Hepatocyte (in vitro differentiated cells): ENCODE data around the gene DHRS7C. TPM values are rescaled to one million over a fixed set of nuclear protein-coding genes. Genes with fewer than 3 reads are reported as not detected.

Experiments used
- DNase-seq: peaks from one replicate; pipeline ENCODE4 v3.0.0-alpha.2; 2016; ENCODE audit warnings: low spot score
- H2AFZ ChIP-seq: fragments of 200-600 bp; sonication (generic); 2 replicates; pipeline ENCODE4 v1.6.0; 2016; ENCODE audit warnings: antibody characterized with exemption, mild to moderate bottlenecking
- H3K27ac ChIP-seq: fragments of 200-600 bp; sonication (generic); 2 replicates; pipeline ENCODE4 v1.5.1; 2016; ENCODE audit warnings: mild to moderate bottlenecking
- H3K27me3 ChIP-seq: fragments of 200-600 bp; sonication (generic); 2 replicates; pipeline ENCODE4 v1.6.1; 2016
- H3K36me3 ChIP-seq: fragments of 200-600 bp; sonication (generic); replicated peaks from 2 replicates; pipeline ENCODE4 v1.5.1; 2016; ENCODE audit warnings: low read depth; ENCODE audit not compliant: insufficient read depth
- H3K4me1 ChIP-seq: fragments of 200-600 bp; sonication (generic); 2 replicates; pipeline ENCODE4 v1.5.1; 2016; ENCODE audit warnings: mild to moderate bottlenecking, moderate library complexity; ENCODE audit not compliant: insufficient read depth
- H3K4me2 ChIP-seq: fragments of 200-600 bp; sonication (generic); 2 replicates; pipeline ENCODE4 v1.6.0; 2016
- H3K4me3 ChIP-seq: fragments of 200-600 bp; sonication (generic); 2 replicates; pipeline ENCODE4 v1.5.1; 2016; ENCODE audit warnings: mild to moderate bottlenecking
- H3K79me2 ChIP-seq: fragments of 200-600 bp; sonication (generic); 2 replicates; pipeline ENCODE4 v1.6.0; 2017; ENCODE audit warnings: mild to moderate bottlenecking
- H3K9me2 ChIP-seq: fragments of 200-600 bp; sonication (generic); replicated peaks from 2 replicates; pipeline ENCODE4 v1.6.0; 2017; ENCODE audit warnings: mild to moderate bottlenecking; ENCODE audit not compliant: insufficient read depth
- H3K9me3 ChIP-seq: fragments of 200-600 bp; sonication (generic); 2 replicates; pipeline ENCODE4 v1.5.1; 2016; ENCODE audit warnings: low read depth, mild to moderate bottlenecking
- H4K20me1 ChIP-seq: fragments of 200-600 bp; sonication (generic); 2 replicates; pipeline ENCODE4 v1.6.0; 2016; ENCODE audit warnings: mild to moderate bottlenecking; ENCODE audit not compliant: insufficient read depth, poor library complexity, severe bottlenecking
- CTCF ChIP-seq: fragments of 200-600 bp; sonication (generic); IDR thresholded peaks from 2 replicates; pipeline ENCODE4 v1.5.1; 2016; ENCODE audit warnings: antibody characterized with exemption, mild to moderate bottlenecking; ENCODE audit not compliant: poor library complexity
- EZH2 ChIP-seq: fragments of 200-600 bp; sonication (generic); IDR thresholded peaks from 2 replicates; pipeline ENCODE4 v1.6.1; 2016; ENCODE audit warnings: antibody characterized with exemption, mild to moderate bottlenecking, borderline replicate concordance
- EZH2phosphoT487 ChIP-seq: fragments of 200-600 bp; sonication (generic); IDR thresholded peaks from one replicate; pipeline ENCODE4 v1.6.1; 2018; ENCODE audit warnings: antibody characterized with exemption, mild to moderate bottlenecking, low read depth, moderate library complexity; ENCODE audit not compliant: unreplicated experiment, severe bottlenecking
- WGBS: methylation state at CpG from one replicate; pipeline ENCODE4 v1.1.6; 2016; ENCODE audit warnings: low lambda C conversion rate; ENCODE audit errors: missing lambda C conversion rate; 5-methylcytosine and 5-hydroxymethylcytosine counted together
- polyA plus RNA-seq: library from polyadenylated mRNA; unstranded; fragments of >200 nt; fragmentation: Nextera tagmentation; extraction: Ambion mirVana; gene quantifications from 2 replicates; pipeline ENCODE4 v1.2.1, GENCODE V29; 2016
- total RNA-seq: library from RNA; depleted of rRNA; stranded (reverse); fragments of >200 nt; gene quantifications from 2 replicates; pipeline ENCODE4 v1.2.3, GENCODE V29; 2014

Gene DHRS7C, protein sequence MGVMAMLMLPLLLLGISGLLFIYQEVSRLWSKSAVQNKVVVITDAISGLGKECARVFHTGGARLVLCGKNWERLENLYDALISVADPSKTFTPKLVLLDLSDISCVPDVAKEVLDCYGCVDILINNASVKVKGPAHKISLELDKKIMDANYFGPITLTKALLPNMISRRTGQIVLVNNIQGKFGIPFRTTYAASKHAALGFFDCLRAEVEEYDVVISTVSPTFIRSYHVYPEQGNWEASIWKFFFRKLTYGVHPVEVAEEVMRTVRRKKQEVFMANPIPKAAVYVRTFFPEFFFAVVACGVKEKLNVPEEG
- total RNA-seq (1.2 TPM in 1 of 2 replicates, not detected in the other), polyA plus RNA-seq (0.19 TPM in 1 of 2 replicates, not detected in the other)

DNA sequence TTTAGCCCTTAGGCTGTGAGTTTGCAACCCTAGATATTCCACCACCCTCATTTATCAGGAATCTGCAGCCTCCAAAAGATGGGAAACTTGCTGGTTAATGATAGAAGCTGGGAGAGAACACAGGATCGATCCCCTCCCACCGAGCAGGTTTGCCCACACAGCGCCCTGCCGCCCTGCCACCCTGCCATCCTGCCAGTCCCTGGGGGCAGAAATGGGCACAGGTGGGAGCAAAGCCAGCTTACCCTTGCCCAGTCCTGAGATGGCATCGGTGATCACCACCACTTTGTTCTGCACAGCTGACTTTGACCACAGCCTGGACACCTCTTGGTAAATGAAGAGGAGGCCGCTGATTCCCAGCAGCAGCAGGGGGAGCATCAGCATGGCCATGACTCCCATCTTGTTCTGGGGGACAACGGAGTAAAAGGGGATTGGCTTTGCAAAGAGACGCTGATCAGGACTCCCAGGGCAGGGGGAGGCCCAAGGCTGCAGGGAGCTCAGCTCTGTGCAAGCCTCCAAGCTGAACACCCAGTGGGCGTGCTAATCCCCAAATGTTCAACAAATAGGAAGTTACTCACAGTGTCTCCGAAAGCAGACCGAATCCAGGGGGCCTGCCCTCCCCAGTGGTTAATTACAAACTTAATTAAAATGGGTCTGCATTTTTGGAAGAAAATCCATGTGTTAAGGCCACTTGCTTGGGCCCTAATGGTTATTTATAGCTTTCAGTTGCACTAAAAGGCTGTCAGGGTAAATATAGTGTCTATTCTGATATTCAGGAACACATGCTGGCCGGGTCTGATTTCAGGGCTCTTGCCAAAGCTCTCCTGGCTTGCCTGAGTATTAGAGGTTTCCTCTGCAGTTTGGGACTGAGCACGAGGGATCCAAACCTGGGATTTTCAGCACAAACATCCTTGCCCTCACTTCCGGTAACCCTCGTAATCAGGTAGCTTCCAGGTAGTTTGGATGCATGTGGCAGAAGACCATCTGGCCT is at the start of gene DHRS7C:
Gene DHRS7C (minus strand): TSS at position 704 of the 988 bp plus-strand sequence. CDS start 308 bp downstream, at position 396.
- no peaks in the 10 kb centered on the region for H4K20me1 ChIP-seq
- no peak within 1 kb of the TSS for H3K4me3 ChIP-seq
- no peak within 1 kb of the TSS for H2AFZ ChIP-seq
- H3K36me3 ChIP-seq = no peaks in the 10 kb centered on the region
- H3K4me2 ChIP-seq = no peak within 1 kb of the TSS
- no peaks in the 10 kb centered on the region for H3K79me2 ChIP-seq
- no peak for TF ChIP-seq CTCF
- no peak for TF ChIP-seq EZH2phosphoT487
- no peak for TF ChIP-seq EZH2
- H3K9me2 ChIP-seq = no peaks in the 10 kb centered on the region
- H3K27ac ChIP-seq = no peak within 1 kb of the TSS
- no peaks in the 10 kb centered on the region for H3K4me1 ChIP-seq
- H3K27me3 ChIP-seq = no peaks in the 10 kb centered on the region
- DNase-seq = no peak
- H3K9me3 ChIP-seq = no peaks in the 10 kb centered on the region
- 76% methylated on average over 15 of the region's 15 CpGs for WGBS

DNA sequence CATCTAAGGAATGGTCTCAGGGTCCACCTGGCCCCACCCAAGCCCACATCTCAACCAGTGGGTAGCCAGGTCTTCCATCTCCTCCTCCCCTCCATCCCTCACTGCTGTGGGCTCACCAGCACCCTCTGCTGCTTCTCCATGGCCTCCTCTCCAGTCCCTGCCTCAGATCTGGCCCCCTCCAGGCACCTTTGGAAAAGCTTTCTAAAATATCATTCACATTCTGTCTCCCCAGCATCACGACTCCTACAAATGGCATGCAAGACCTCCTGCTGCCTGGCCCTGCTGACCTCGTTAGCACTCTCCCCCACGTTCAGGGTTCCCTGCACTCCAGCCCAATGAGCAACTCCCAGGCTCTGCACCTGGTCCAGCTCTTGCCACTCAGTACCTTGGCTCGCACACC is 48.0 kb upstream of the DHRS7C start:
- WGBS = 69% methylated on average over 4 of the region's 4 CpGs
- no peak overlapping the region for H3K27ac ChIP-seq
- H3K4me2 ChIP-seq = no peak overlapping the region
- no peaks in the 10 kb centered on the region for H3K9me2 ChIP-seq
- no peak for TF ChIP-seq EZH2phosphoT487
- TF ChIP-seq CTCF = no peak
- TF ChIP-seq EZH2 = no peak
- H2AFZ ChIP-seq = no peak overlapping the region
- H3K4me3 ChIP-seq = no peak overlapping the region
- H4K20me1 ChIP-seq = no peaks in the 10 kb centered on the region
- H3K27me3 ChIP-seq = no peaks in the 10 kb centered on the region
- H3K4me1 ChIP-seq = peaks cover 33% of the 10 kb centered on the region
- H3K9me3 ChIP-seq = no peaks in the 10 kb centered on the region
- H3K36me3 ChIP-seq = no peaks in the 10 kb centered on the region
- H3K79me2 ChIP-seq = no peaks in the 10 kb centered on the region
- DNase-seq = no peak

- H3K9me3 ChIP-seq = no peaks in the 10 kb centered on the region
- no peaks in the 10 kb centered on the region for H3K36me3 ChIP-seq
- no peak for TF ChIP-seq EZH2phosphoT487
- no peak for TF ChIP-seq EZH2
- no peak for TF ChIP-seq CTCF
- no peak overlapping the region for H2AFZ ChIP-seq
- peak overlapping the region; percentile 74 for H3K27ac ChIP-seq
- H3K27me3 ChIP-seq = no peaks in the 10 kb centered on the region
- peak overlapping the region; percentile 60 for H3K4me2 ChIP-seq
- no peak overlapping the region for H3K4me3 ChIP-seq
- no peaks in the 10 kb centered on the region for H4K20me1 ChIP-seq
- H3K9me2 ChIP-seq = no peaks in the 10 kb centered on the region
- H3K4me1 ChIP-seq = peaks cover 30% of the 10 kb centered on the region
- WGBS = 82% methylated on average over 11 of the region's 11 CpGs
- no peaks in the 10 kb centered on the region for H3K79me2 ChIP-seq
- peak; percentile 38 for DNase-seq
Measured at GRCh38 chr17:9837551-9838471, 46.4 kb upstream of the DHRS7C start.
